Measurements from ENCODE around the gene CACNA1I.

Gene CACNA1I

GRCh38 chr22:39703928-39704639 lies 133.5 kb downstream of the CACNA1I start:
- ChIA-PET POLR2A (no interaction called here), CTCF (no interaction called here)
- 95% methylated on average over 15 of the region's 17 CpGs for WGBS (ENCODE audit: insufficient coverage)
- DNase-seq: no peak
- no peak overlapping the region for H3K4me3 ChIP-seq (ENCODE audit: control insufficient read depth in 1 of 7, extremely low read depth in 1 of 7, insufficient read depth in 4 of 7, low read depth in 2 of 7, low read length in 6 of 7)
- H3K27ac ChIP-seq (ENCODE audit: insufficient read depth in 1 of 2, low read depth in 1 of 2, low read length in 2 of 2, poor library complexity in 1 of 2, severe bottlenecking in 2 of 2): no peak overlapping the region
- peaks cover 0 to 13% (median 5%) of the 10 kb centered on the region in 5 experiments for H3K27me3 ChIP-seq (replicated peaks in 2 of 5; ENCODE audit: control insufficient read depth in 4 of 5, insufficient read depth in 5 of 5, low read length in 4 of 5)
- no peaks in the 10 kb centered on the region for H3K36me3 ChIP-seq (ENCODE audit: control insufficient read depth in 4 of 4, insufficient read depth in 4 of 4, low read length in 3 of 4)
- no peaks in the 10 kb centered on the region for H3K4me1 ChIP-seq (ENCODE audit: control extremely low read depth in 1 of 4, control insufficient read depth in 4 of 4, insufficient read depth in 4 of 4, low read length in 3 of 4)
- no peaks in the 10 kb centered on the region for H3K9me3 ChIP-seq (ENCODE audit: control extremely low read depth in 1 of 5, control insufficient read depth in 4 of 5, insufficient read depth in 2 of 5, low read depth in 1 of 5, low read length in 4 of 5)

GRCh38 chr22:39705386-39705785 lies 134.8 kb downstream of the CACNA1I start:
- ChIA-PET POLR2A (no interaction called here), CTCF (no interaction called here)
- Histone ChIP-seq H3K4me1 (ENCODE audit: control extremely low read depth in 1 of 4, control insufficient read depth in 4 of 4, insufficient read depth in 4 of 4, low read length in 3 of 4) (no peaks in the 10 kb centered on the region), H3K36me3 (ENCODE audit: control insufficient read depth in 4 of 4, insufficient read depth in 4 of 4, low read length in 3 of 4) (no peaks in the 10 kb centered on the region), H3K27me3 (replicated peaks in 2 of 5; ENCODE audit: control insufficient read depth in 4 of 5, insufficient read depth in 5 of 5, low read length in 4 of 5) (peaks cover 0 to 18% (median 3%) of the 10 kb centered on the region in 5 experiments), H3K9me3 (ENCODE audit: control extremely low read depth in 1 of 5, control insufficient read depth in 4 of 5, insufficient read depth in 2 of 5, low read depth in 1 of 5, low read length in 4 of 5) (no peaks in the 10 kb centered on the region), H3K27ac (ENCODE audit: insufficient read depth in 1 of 2, low read depth in 1 of 2, low read length in 2 of 2, poor library complexity in 1 of 2, severe bottlenecking in 2 of 2) (no peak overlapping the region), H3K4me3 (ENCODE audit: control insufficient read depth in 1 of 7, extremely low read depth in 1 of 7, insufficient read depth in 4 of 7, low read depth in 2 of 7, low read length in 6 of 7) (no peak overlapping the region)
- DNase-seq: no peak
- WGBS (ENCODE audit: insufficient coverage): 98% methylated on average over 12 of the region's 12 CpGs

GRCh38 chr22:39706376-39707140 lies 136.0 kb downstream of the CACNA1I start:
- Histone ChIP-seq H3K4me3 (ENCODE audit: control insufficient read depth in 1 of 7, extremely low read depth in 1 of 7, insufficient read depth in 4 of 7, low read depth in 2 of 7, low read length in 6 of 7) (no peak overlapping the region), H3K36me3 (ENCODE audit: control insufficient read depth in 4 of 4, insufficient read depth in 4 of 4, low read length in 3 of 4) (no peaks in the 10 kb centered on the region), H3K27me3 (replicated peaks in 2 of 5; ENCODE audit: control insufficient read depth in 4 of 5, insufficient read depth in 5 of 5, low read length in 4 of 5) (peaks cover 0 to 23% (median 11%) of the 10 kb centered on the region in 5 experiments), H3K27ac (ENCODE audit: insufficient read depth in 1 of 2, low read depth in 1 of 2, low read length in 2 of 2, poor library complexity in 1 of 2, severe bottlenecking in 2 of 2) (no peak overlapping the region), H3K4me1 (ENCODE audit: control extremely low read depth in 1 of 4, control insufficient read depth in 4 of 4, insufficient read depth in 4 of 4, low read length in 3 of 4) (no peaks in the 10 kb centered on the region), H3K9me3 (ENCODE audit: control extremely low read depth in 1 of 5, control insufficient read depth in 4 of 5, insufficient read depth in 2 of 5, low read depth in 1 of 5, low read length in 4 of 5) (no peaks in the 10 kb centered on the region)
- ChIA-PET POLR2A (no interaction called here), CTCF (no interaction called here)
- WGBS (ENCODE audit: insufficient coverage): 88% methylated on average over 23 of the region's 27 CpGs
- DNase-seq: no peak

- Histone ChIP-seq H3K4me3 (ENCODE audit: control insufficient read depth in 1 of 7, extremely low read depth in 1 of 7, insufficient read depth in 4 of 7, low read depth in 2 of 7, low read length in 6 of 7) (no peak overlapping the region), H3K4me1 (ENCODE audit: control extremely low read depth in 1 of 4, control insufficient read depth in 4 of 4, insufficient read depth in 4 of 4, low read length in 3 of 4) (no peaks in the 10 kb centered on the region), H3K9me3 (ENCODE audit: control extremely low read depth in 1 of 5, control insufficient read depth in 4 of 5, insufficient read depth in 2 of 5, low read depth in 1 of 5, low read length in 4 of 5) (no peaks in the 10 kb centered on the region), H3K27me3 (replicated peaks in 2 of 5; ENCODE audit: control insufficient read depth in 4 of 5, insufficient read depth in 5 of 5, low read length in 4 of 5) (peaks cover 0 to 29% (median 11%) of the 10 kb centered on the region in 5 experiments), H3K36me3 (ENCODE audit: control insufficient read depth in 4 of 4, insufficient read depth in 4 of 4, low read length in 3 of 4) (no peaks in the 10 kb centered on the region), H3K27ac (ENCODE audit: insufficient read depth in 1 of 2, low read depth in 1 of 2, low read length in 2 of 2, poor library complexity in 1 of 2, severe bottlenecking in 2 of 2) (no peak overlapping the region)
- WGBS (ENCODE audit: insufficient coverage): 96% methylated on average over 5 of the region's 5 CpGs
- POLR2A ChIA-PET: no interaction called here
- CTCF ChIA-PET: no interaction called here
- DNase-seq: no peak
These were observed 136.8 kb downstream of the CACNA1I start for GRCh38 chr22:39707351-39707750.

GRCh38 chr22:39707816-39708215 lies 137.3 kb downstream of the CACNA1I start:
- no peak overlapping the region for H3K4me3 ChIP-seq (ENCODE audit: control insufficient read depth in 1 of 7, extremely low read depth in 1 of 7, insufficient read depth in 4 of 7, low read depth in 2 of 7, low read length in 6 of 7)
- H3K27me3 ChIP-seq (replicated peaks in 2 of 5; ENCODE audit: control insufficient read depth in 4 of 5, insufficient read depth in 5 of 5, low read length in 4 of 5): peaks cover 0 to 30% (median 12%) of the 10 kb centered on the region in 5 experiments
- no peaks in the 10 kb centered on the region for H3K9me3 ChIP-seq (ENCODE audit: control extremely low read depth in 1 of 5, control insufficient read depth in 4 of 5, insufficient read depth in 2 of 5, low read depth in 1 of 5, low read length in 4 of 5)
- POLR2A ChIA-PET: no interaction called here
- WGBS (ENCODE audit: insufficient coverage): 93% methylated on average over 3 of the region's 5 CpGs
- CTCF ChIA-PET: no interaction called here
- no peaks in the 10 kb centered on the region for H3K36me3 ChIP-seq (ENCODE audit: control insufficient read depth in 4 of 4, insufficient read depth in 4 of 4, low read length in 3 of 4)
- H3K4me1 ChIP-seq (ENCODE audit: control extremely low read depth in 1 of 4, control insufficient read depth in 4 of 4, insufficient read depth in 4 of 4, low read length in 3 of 4): no peaks in the 10 kb centered on the region
- no peak for DNase-seq
- no peak overlapping the region for H3K27ac ChIP-seq (ENCODE audit: insufficient read depth in 1 of 2, low read depth in 1 of 2, low read length in 2 of 2, poor library complexity in 1 of 2, severe bottlenecking in 2 of 2)

- H3K4me1 ChIP-seq (ENCODE audit: control extremely low read depth in 1 of 4, control insufficient read depth in 4 of 4, insufficient read depth in 4 of 4, low read length in 3 of 4): no peaks in the 10 kb centered on the region
- no peak for DNase-seq
- WGBS (ENCODE audit: insufficient coverage): 94% methylated on average over 10 of the region's 15 CpGs
- H3K36me3 ChIP-seq (ENCODE audit: control insufficient read depth in 4 of 4, insufficient read depth in 4 of 4, low read length in 3 of 4): no peaks in the 10 kb centered on the region
- H3K27me3 ChIP-seq (replicated peaks in 2 of 5; ENCODE audit: control insufficient read depth in 4 of 5, insufficient read depth in 5 of 5, low read length in 4 of 5): peaks cover 0 to 30% (median 12%) of the 10 kb centered on the region in 5 experiments
- CTCF ChIA-PET: no interaction called here
- POLR2A ChIA-PET: interaction anchor here (0.6 kb wide), 1 partner anchor 989 kb away, joined by 5 read pairs; no protein-coding TSS in a partner anchor
- H3K4me3 ChIP-seq (ENCODE audit: control insufficient read depth in 1 of 7, extremely low read depth in 1 of 7, insufficient read depth in 4 of 7, low read depth in 2 of 7, low read length in 6 of 7): no peak overlapping the region
- no peaks in the 10 kb centered on the region for H3K9me3 ChIP-seq (ENCODE audit: control extremely low read depth in 1 of 5, control insufficient read depth in 4 of 5, insufficient read depth in 2 of 5, low read depth in 1 of 5, low read length in 4 of 5)
- no peak overlapping the region for H3K27ac ChIP-seq (ENCODE audit: insufficient read depth in 1 of 2, low read depth in 1 of 2, low read length in 2 of 2, poor library complexity in 1 of 2, severe bottlenecking in 2 of 2)
These were observed 140.0 kb downstream of the CACNA1I start for GRCh38 chr22:39710380-39711150.
